ENCODE data around the gene RAMP1. TPM values are rescaled to one million over a fixed set of nuclear protein-coding genes. Genes with fewer than 3 reads are reported as not detected.
A peak's percentile ranks its signal among the peaks of the same experiment; 100 is the strongest.

Gene RAMP1
- total and polyA plus RNA-seq, 9 of the 15 experiments (the other 6 are each of a cell fraction or from before 2014, with no cell fraction given) = 0.72 to 0.77 TPM; not detected in 7

DNA sequence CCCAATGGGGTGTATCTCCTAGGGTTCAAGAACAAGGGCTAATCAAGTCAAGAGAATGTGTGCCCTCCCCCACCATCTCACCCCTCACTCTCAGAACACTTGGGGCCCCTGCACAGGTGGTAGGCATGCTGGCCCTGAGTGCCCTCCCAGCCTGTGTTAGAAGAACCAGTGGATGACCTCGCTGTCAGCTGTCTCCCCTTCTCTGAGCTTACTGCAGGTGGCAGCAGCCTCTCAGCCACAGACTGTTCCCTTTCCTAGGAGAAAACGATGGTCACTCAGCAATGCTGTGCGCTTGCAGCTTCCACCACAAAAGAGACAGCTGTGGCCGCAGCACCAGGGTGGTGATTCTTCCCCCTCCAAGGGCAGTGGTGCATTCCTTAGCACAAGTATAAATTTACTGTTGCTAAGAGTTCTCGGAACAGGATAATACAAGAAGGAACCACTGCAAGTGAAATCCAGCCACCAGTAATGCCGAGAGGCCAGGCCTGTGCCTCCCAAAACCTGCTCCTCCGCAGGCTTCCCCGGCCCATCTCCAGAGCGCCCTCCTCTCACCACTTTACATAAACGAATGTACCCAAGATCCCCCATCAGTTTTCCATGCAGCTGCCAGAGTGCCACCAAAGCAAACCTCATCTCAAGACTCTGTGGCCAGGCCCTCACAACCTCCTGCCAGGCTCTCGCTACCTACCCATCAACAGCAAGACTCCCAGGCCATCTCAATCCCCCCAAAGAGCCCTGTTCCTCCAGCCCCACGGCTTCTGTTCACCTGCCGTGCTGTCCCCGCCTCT, 935 bp upstream of the RAMP1 start (continued):
- TF ChIP-seq RCOR1 (IDR thresholded peaks at IDR 0.05; ENCODE audit: borderline replicate concordance in 1 of 2, low read depth in 2 of 2, low read length in 2 of 2) = peak in 1 of 2 experiments; percentile 25; a peak in 1 of 4 replicates

GRCh38 chr2:237859082-237859433, 365 bp upstream of the RAMP1 start:
- 23% methylated on average over 9 of the region's 15 CpGs for WGBS (ENCODE audit: insufficient coverage, low coverage, missing lambda C conversion rate)
- no peaks in the 10 kb centered on the region for H3K36me3 ChIP-seq (ENCODE audit: control insufficient read depth, insufficient read depth, low read length)
- no peak overlapping the region for H3K9ac ChIP-seq (ENCODE audit: insufficient read depth in 1 of 2, low read depth in 2 of 2, low read length in 2 of 2)
- TF ChIP-seq ARID1B (IDR thresholded peaks at IDR 0.05) = no peak
- no peak overlapping the region for H3K4me3 ChIP-seq
- FAIRE-seq = no peak
- no peak overlapping the region for H3K27ac ChIP-seq (ENCODE audit: extremely low read depth, low read depth, low read length)
- H3K9me3 ChIP-seq (replicated peaks; ENCODE audit: control insufficient read depth, insufficient read depth, low read depth, low read length) = no peaks in the 10 kb centered on the region
- intact Hi-C loops (cut with micrococcal nuclease) = loop anchor here (5.0 to 10.0 kb wide), 2 partner anchors 276 to 403 kb away; partner anchors contain the start of gene KLHL30
- in situ Hi-C loops (cut with MboI) = loop anchor here (10.0 to 25.0 kb wide), 2 partner anchors 246 to 403 kb away; partner anchors contain the start of gene ESPNL
- BruUV-seq (replicated peaks) = no TSS peak
- peaks cover 0 to 8% of the 10 kb centered on the region in 2 experiments; a peak in 1 of 5 replicates for H3K4me1 ChIP-seq (replicated peaks in 1 of 2; ENCODE audit: control insufficient read depth in 2 of 2, insufficient read depth in 2 of 2, low read length in 2 of 2)
- ChIA-PET CTCF (ENCODE audit: low intra/inter-chr PET ratio) (interaction anchor here (0.7 to 1.8 kb wide), 3 partner anchors 249 to 404 kb away, joined by 3 to 5 read pairs (median 3); no protein-coding TSS in a partner anchor), POLR2A (no interaction called here)
- H4K20me1 ChIP-seq (replicated peaks; ENCODE audit: control insufficient read depth, insufficient read depth, low read length) = no peaks in the 10 kb centered on the region
- no peak overlapping the region for H2AFZ ChIP-seq (ENCODE audit: low read depth, low read length)
- no peaks in the 10 kb centered on the region for H3K79me2 ChIP-seq (ENCODE audit: control insufficient read depth, insufficient read depth, low read length)
- peaks cover 10 to 49% of the 10 kb centered on the region in 2 experiments; a peak in 4 of 5 replicates for H3K27me3 ChIP-seq (ENCODE audit: control insufficient read depth in 2 of 2, insufficient read depth in 2 of 2, low read length in 2 of 2)
- H3K4me2 ChIP-seq (ENCODE audit: insufficient read depth, low read length) = no peak overlapping the region
- DNase-seq (ENCODE audit: extremely low read depth in 1 of 4, low spot score in 3 of 4) = no peak
- no peak for ATAC-seq
- no peaks in the 10 kb centered on the region for H3K9me1 ChIP-seq (ENCODE audit: control insufficient read depth, insufficient read depth, low read length)
